Hematopoietic multipotent progenitor cell treated with erythropoietin and hydrocortisone succinate and interleukin-3 and kit ligand, for 15 days (in vitro differentiated cells): Measurements from ENCODE around the gene ADGRG7.

Source experiments
- DNase-seq: peaks from one replicate; pipeline ENCODE4 v3.0.0-alpha.2; 2015; ENCODE audit warnings: low spot score

The ADGRG7 gene

GRCh38 chr3:100743535-100743934 lies 134.1 kb downstream of the ADGRG7 start:
- no peak for DNase-seq

GRCh38 chr3:100744671-100745070 lies 135.3 kb downstream of the ADGRG7 start:
- DNase-seq = no peak
